OCI-LY7 (cell line): ENCODE measurements around the gene CRYBG1. TPM values are rescaled to one million over a fixed set of nuclear protein-coding genes. Genes with fewer than 3 reads are reported as not detected.

Source experiments
- BruUV-seq: library from RNA; stranded (reverse); fragments of 400-500 nt; replicated peaks from 2 replicates; lab custom pipeline; 2021; lab: Mats Ljungman, UMichigan
- CTCF ChIA-PET: fragments of 300-600 bp; sonication (Branson Sonifier 250); formaldehyde crosslinking; loops from one replicate; lab custom pipeline; 2022; ENCODE audit warnings: antibody characterized with exemption; ENCODE audit not compliant: unreplicated experiment; lab: Charles Lee
- POLR2A ChIA-PET: fragments of 300-600 bp; sonication (Branson Sonifier 250); formaldehyde crosslinking; loops from one replicate; lab custom pipeline; 2022; ENCODE audit warnings: antibody characterized with exemption; lab: Charles Lee
- DNase-seq: peaks from one replicate; pipeline ENCODE4 v3.0.0-alpha.2; 2015; ENCODE audit warnings: low spot score
- H2AFZ ChIP-seq: fragments of 200-600 bp; sonication (generic), shearing (Covaris generic); 2 replicates; pipeline ENCODE4 v1.6.1; 2014; ENCODE audit warnings: mild to moderate bottlenecking, antibody characterized with exemption, low read length, moderate library complexity
- H3K27ac ChIP-seq: fragments of 200-600 bp; sonication (generic); 2 replicates; pipeline ENCODE4 v1.5.1; 2014; ENCODE audit warnings: mixed run types, low read depth, mild to moderate bottlenecking, moderate library complexity, low read length, inconsistent platforms; ENCODE audit not compliant: poor library complexity, severe bottlenecking
- H3K36me3 ChIP-seq: fragments of 200-600 bp; sonication (generic); 2 replicates; pipeline ENCODE4 v1.6.1; 2014; ENCODE audit warnings: mild to moderate bottlenecking, antibody characterized with exemption, low read length, moderate library complexity, mixed read lengths; ENCODE audit not compliant: insufficient read depth
- H3K4me1 ChIP-seq: fragments of 200-600 bp; sonication (generic); 2 replicates; pipeline ENCODE4 v1.5.1; 2014; ENCODE audit warnings: mild to moderate bottlenecking, low read length; ENCODE audit not compliant: insufficient read depth, poor library complexity, severe bottlenecking
- H3K4me2 ChIP-seq: fragments of 200-600 bp; sonication (generic); 2 replicates; pipeline ENCODE4 v1.6.1; 2014; ENCODE audit warnings: mild to moderate bottlenecking, low read length
- H3K4me3 ChIP-seq: fragments of 200-600 bp; sonication (generic); 2 replicates; pipeline ENCODE4 v1.5.1; 2014; ENCODE audit warnings: mild to moderate bottlenecking, low read depth, low read length; ENCODE audit not compliant: poor library complexity, severe bottlenecking
- H3K79me2 ChIP-seq: fragments of 200-600 bp; sonication (generic); 2 replicates; pipeline ENCODE4 v1.6.1; 2016; ENCODE audit warnings: low read depth, mild to moderate bottlenecking, low read length, moderate library complexity, mixed read lengths; ENCODE audit not compliant: insufficient read depth
- H3K9me2 ChIP-seq: fragments of 200-600 bp; sonication (generic); 2 replicates; pipeline ENCODE4 v1.6.1; 2016; ENCODE audit warnings: mild to moderate bottlenecking, low read length, mixed read lengths; ENCODE audit not compliant: insufficient read depth
- H3K9me3 ChIP-seq: fragments of 200-600 bp; sonication (generic); 2 replicates; pipeline ENCODE4 v1.6.1; 2014; ENCODE audit warnings: mild to moderate bottlenecking, mixed run types, low read length, mixed read lengths
- H4K20me1 ChIP-seq: fragments of 200-600 bp; sonication (generic); 2 replicates; pipeline ENCODE4 v1.6.1; 2014; ENCODE audit warnings: mild to moderate bottlenecking, antibody characterized with exemption, low read length, moderate library complexity, mixed read lengths; ENCODE audit not compliant: insufficient read depth
- CTCF ChIP-seq: fragments of 200-600 bp; sonication (generic); conservative IDR thresholded peaks from 2 replicates; pipeline ENCODE4 v1.5.1; 2014; ENCODE audit warnings: mild to moderate bottlenecking, antibody characterized with exemption, low read length, moderate library complexity, mixed read lengths
- EZH2phosphoT487 ChIP-seq: fragments of 200-600 bp; sonication (generic); IDR thresholded peaks from 2 replicates; pipeline ENCODE4 v1.6.1; 2018; ENCODE audit warnings: low read depth, borderline replicate concordance, mild to moderate bottlenecking, mixed run types, antibody characterized with exemption, low read length, moderate library complexity, mixed read lengths
- intact Hi-C: fragments of 100-400 bp; cut with micrococcal nuclease; formaldehyde crosslinking; loops from one replicate; pipeline ENCODE4 v1.10.0; 2022; ENCODE audit not compliant: unreplicated experiment
- total RNA-seq, 2 experiments: library from RNA; depleted of rRNA in 1 of 2; stranded (reverse); fragments of >200 nt in 1 of 2; shearing (Covaris generic) in 1 of 2; gene quantifications; 2 replicates each; pipeline ENCODE4 v1.2.3, GENCODE V29; 2014 to 2022

Gene CRYBG1
- total RNA-seq, 2 experiments from 2014 or later: 41.7 to 66.2 TPM

DNA sequence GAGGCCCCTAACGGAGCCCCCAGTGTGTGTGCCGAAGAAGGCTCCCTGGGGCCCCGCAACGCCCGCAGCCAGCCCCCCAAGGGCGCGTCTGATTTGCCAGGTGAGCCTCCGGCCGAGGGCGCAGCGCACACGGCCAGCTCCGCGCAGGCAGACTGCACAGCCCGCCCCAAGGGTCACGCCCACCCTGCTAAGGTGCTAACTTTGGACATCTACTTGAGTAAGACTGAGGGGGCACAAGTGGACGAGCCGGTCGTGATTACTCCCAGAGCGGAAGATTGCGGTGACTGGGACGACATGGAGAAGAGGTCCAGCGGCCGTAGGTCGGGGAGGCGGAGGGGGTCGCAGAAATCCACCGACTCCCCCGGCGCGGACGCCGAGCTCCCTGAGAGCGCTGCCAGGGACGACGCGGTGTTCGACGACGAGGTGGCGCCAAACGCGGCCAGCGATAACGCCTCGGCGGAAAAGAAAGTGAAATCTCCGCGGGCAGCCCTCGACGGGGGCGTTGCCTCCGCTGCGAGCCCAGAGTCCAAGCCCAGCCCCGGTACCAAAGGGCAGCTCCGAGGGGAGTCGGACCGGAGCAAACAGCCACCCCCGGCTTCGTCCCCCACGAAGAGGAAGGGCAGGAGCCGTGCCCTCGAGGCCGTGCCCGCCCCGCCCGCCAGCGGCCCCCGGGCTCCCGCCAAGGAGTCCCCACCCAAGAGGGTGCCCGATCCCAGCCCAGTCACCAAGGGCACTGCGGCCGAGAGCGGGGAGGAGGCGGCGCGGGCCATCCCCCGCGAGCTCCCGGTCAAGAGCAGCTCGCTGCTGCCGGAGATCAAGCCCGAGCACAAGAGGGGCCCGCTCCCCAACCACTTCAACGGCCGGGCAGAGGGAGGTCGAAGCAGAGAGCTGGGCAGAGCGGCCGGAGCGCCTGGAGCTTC is 151.8 kb downstream of the CRYBG1 start:
- BruUV-seq: no TSS peak
- peak overlapping the region; percentile 88 for H3K27ac ChIP-seq
- no peaks in the 10 kb centered on the region for H3K9me2 ChIP-seq
- ChIA-PET POLR2A (interaction anchor here (0.6 to 6.8 kb wide), 19 partner anchors 9 to 465 kb away, joined by 3 to 157 read pairs (median 4); no protein-coding TSS in a partner anchor), CTCF (interaction anchor here (0.7 to 1.9 kb wide), 5 partner anchors 9 to 464 kb away, joined by 3 to 7 read pairs (median 3); no protein-coding TSS in a partner anchor)
- H3K9me3 ChIP-seq: no peaks in the 10 kb centered on the region
- H3K36me3 ChIP-seq: no peaks in the 10 kb centered on the region
- H2AFZ ChIP-seq: peak overlapping the region; percentile 80
- DNase-seq: peak; percentile 84
- H4K20me1 ChIP-seq: no peaks in the 10 kb centered on the region
- H3K4me2 ChIP-seq: peak overlapping the region; percentile 97
- intact Hi-C loops: loop anchor here (1.0 to 10.0 kb wide), 8 partner anchors 8 to 1145 kb away; partner anchors contain the start of genes ATG5 and BEND3
- peak overlapping the region; percentile 84 for H3K4me3 ChIP-seq
- H3K79me2 ChIP-seq: peaks cover 55% of the 10 kb centered on the region
- H3K4me1 ChIP-seq: peaks cover 41% of the 10 kb centered on the region
- no peak for TF ChIP-seq EZH2phosphoT487
- TF ChIP-seq CTCF: peak; percentile 53

- no peaks in the 10 kb centered on the region for H4K20me1 ChIP-seq
- DNase-seq: peak; percentile 62
- H3K9me3 ChIP-seq: no peaks in the 10 kb centered on the region
- POLR2A ChIA-PET: interaction anchor here (0.6 to 6.8 kb wide), 19 partner anchors 10 to 464 kb away, joined by 3 to 157 read pairs (median 3); no protein-coding TSS in a partner anchor
- CTCF ChIA-PET: interaction anchor here (1.1 to 1.9 kb wide), 3 partner anchors 8 to 44 kb away, joined by 3 to 7 read pairs (median 4); no protein-coding TSS in a partner anchor
- TF ChIP-seq EZH2phosphoT487 (no peak), CTCF (no peak)
- peaks cover 48% of the 10 kb centered on the region for H3K4me1 ChIP-seq
- no peaks in the 10 kb centered on the region for H3K9me2 ChIP-seq
- H3K27ac ChIP-seq: peak overlapping the region; percentile 88
- H2AFZ ChIP-seq: peak overlapping the region; percentile 80; the same call in 1 of the 2 replicates
- H3K4me3 ChIP-seq: peak overlapping the region; percentile 84
- BruUV-seq: no TSS peak
- H3K79me2 ChIP-seq: peaks cover 62% of the 10 kb centered on the region
- peak overlapping the region; percentile 97 for H3K4me2 ChIP-seq
- peaks cover 5% of the 10 kb centered on the region; the same call in 1 of the 2 replicates for H3K36me3 ChIP-seq
- intact Hi-C loops: loop anchor here (1.0 to 10.0 kb wide), 8 partner anchors 7 to 1144 kb away; partner anchors contain the start of genes ATG5 and BEND3
Measured at GRCh38 chr6:106512968-106513574, 152.6 kb downstream of the CRYBG1 start.
